GM18517 (cell line): ENCODE data around the gene CABCOCO1.
A peak's percentile ranks its signal among the peaks of the same experiment; 100 is the strongest.

Source experiments
- ATAC-seq: cut with Tn5 transposase; IDR thresholded peaks from one replicate; pipeline ENCODE4 v1.9.1; 2021; ENCODE audit warnings: mild to moderate bottlenecking, moderate library complexity; ENCODE audit not compliant: unreplicated experiment

Gene CABCOCO1

DNA sequence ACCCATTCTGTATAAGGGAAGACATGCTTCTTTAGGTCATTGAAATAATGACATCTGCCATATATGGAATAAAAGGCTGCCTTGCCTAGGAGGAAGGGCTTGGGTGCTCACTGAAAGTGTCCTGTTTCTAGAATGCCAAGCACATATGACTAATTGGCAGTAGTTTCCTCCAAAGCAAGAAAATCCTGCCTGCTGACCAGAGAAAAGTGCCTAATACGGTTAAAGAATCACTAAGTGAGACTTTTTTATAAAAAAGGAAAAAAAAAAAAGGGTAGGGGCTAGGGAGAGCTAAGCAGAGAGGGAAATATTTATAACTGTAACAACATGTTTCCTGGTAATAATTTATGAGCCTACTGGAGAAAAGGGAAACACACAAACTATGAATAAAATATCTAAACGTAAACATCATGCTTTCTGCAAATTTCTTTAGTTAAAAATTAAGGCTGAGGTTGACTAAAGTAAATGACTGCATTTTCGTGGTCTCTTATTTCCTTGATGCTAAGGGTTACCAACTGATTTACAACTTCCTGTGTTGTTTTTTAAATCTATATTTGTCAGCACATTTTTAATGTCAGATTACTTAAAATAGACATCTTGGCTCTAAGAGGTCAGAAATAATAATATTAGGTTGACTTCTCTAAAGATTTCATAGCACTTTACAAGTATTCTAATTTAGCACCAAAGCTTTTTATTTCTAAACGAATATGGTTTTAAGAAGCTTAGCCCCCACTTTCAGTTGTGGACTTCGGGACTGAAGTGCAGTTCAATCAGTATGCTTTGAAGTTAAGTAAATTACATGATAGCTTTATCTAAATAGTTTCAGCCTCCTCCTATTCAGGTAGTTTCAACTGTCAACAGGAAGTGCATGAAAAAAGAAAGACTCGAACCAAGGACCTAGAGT lies 89.6 kb downstream of the CABCOCO1 start:
- peak; percentile 63 for ATAC-seq

DNA sequence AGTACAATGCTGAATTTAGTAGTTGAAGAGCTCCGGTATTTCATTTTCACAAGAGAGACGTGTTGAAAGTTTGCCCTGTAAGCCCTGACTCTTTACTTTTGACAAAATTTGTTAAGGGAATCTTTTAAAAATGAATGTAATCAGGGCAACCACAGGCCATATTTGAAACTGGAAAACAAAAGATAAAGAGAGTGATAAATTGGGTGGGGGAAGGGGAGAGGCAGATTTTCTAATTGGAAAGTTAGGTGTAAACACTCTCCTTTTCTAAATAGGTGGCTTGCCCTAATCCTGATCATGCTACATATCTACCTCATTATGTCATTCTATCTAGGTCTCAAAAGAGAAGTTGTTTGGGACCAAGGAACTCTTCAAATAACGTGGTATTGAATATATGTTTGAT lies 90.7 kb downstream of the CABCOCO1 start:
- ATAC-seq, result no peak

DNA sequence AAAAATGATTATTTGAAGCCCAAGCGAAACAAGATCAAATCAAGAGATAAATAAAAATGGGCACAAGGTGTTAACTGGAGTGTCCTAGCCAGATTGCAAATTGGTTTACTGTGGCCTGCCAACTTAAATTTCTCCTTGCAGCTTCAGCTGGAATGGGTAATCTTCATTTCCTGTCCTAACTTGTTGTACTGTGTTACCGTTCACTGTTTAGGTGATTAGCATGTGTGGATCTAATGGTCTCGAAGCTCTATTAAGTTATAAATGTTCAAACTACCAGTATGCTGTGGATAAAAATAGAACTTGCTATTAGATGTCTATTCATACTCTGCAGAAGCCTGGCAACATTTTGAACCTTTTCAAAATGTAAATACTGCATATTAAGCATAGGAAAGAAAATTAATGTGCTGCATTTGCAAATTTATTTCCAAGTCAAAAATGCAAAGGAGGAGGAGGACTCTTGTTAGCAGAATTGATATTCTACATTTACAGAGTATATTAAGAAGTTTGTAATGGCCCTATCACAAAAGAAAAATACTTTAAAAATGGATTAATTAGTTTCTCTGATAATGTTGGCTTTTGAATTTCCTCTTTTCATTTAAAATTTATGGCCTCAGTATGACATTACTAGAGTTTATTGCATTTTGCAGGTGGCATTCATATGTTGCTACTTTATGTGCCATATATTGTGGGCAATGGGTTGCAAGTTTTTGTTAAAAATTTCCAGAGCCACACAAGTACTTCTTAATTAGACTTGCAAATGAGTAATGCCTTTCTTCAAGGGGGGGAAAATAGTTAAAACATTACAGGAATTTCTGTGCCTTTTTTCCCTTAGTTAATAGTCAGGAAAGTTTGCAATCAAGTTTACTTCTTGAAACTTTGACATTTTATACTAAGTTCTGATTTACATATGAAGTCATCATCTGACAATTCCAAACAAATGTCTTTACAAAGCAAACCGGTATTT lies 92.1 kb downstream of the CABCOCO1 start:
- ATAC-seq, result no peak

DNA sequence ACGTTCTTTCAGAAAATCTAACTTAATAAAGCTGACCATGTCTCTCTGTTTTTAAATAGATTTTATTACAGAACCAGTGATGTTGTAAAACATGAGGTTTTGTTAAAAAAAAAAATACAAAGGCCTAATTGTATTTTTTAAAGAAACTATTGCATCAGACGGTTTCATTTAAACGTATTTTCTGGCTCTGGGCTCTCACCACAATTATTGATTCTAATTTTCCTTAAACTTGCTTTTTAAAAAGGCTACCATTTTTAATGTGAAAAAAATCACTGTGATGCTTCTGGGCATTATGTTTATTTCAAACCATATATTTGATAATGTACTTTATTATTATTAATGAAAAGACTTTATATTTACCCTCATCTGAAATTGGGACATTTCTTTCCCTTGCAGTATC lies 94.3 kb downstream of the CABCOCO1 start:
- ATAC-seq, result no peak

DNA sequence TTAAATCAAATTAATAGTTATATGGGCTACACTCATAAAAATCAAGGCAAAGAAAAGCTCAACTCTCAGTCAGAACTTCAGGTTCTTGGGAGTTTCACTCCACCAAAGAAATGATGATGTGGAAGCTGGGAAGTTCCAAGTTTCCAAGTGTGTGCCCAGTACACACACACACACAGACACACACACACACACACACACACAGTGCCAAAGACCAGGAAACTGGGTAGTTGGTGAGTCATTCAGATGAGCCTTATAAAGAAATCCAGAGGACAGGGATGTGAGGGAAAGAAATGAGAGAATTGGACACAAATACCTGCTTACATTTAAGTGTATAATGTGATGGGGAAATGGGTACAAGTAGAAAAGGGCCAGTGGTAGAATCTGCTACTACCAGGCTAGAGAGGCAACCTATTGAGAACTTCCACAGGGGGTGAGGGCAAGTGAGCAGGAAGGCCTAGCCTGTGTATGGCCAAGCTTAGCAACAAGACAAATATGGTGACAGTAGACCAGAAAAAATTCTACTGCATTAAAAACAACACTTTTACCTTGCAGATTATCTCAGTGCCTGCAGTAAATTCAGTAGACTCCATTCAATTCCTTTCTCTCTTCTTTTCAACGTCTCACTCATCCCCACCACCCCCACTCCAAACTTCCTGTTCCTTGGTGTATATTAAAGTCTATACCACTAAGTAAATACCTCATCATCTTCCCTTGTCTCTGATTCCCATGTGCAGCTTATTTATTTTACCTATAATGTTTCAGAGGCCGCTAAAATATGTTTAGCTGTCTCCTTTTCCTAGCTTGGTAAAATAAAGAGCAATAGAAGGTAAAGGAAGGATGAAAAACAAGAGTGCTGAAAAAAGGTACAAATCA lies 95.0 kb downstream of the CABCOCO1 start:
- ATAC-seq, result no peak

DNA sequence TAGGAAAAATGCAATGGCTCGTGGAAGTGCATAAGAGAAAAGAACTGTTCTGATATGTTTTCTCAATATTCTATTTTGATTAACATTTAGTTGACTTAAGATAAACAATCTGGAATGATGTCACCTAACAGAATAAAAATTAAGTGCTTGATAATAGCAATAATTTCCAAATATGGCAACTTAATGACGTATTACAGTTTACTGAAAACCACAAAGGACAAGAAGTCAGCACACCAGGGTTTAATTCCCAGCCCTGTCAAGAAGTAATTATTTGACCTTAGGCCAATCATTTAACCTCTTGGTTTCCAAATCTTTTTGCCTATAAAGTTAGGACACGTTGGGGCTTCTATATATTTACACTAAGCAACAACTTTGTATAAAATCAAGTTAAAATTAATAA lies 95.7 kb downstream of the CABCOCO1 start:
- no peak for ATAC-seq

DNA sequence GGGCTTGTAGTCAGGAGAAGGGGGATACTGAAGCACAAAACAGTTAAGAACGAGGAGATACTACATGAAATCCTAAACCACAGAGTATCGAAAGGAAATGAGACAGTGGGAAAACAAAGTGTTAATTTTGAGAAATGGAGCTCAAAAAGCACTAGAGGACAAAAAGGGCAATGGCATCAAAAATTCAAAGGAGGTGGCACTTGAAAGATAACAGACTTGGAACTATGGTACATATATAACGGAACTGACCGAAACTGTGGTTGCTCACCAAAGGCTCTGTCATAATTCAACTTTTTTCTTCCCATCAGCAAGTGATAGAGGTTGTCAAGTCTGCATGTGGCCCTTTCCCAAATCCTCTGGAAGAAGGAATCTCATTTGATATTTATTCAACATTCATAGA lies 97.0 kb downstream of the CABCOCO1 start:
- ATAC-seq, result no peak

DNA sequence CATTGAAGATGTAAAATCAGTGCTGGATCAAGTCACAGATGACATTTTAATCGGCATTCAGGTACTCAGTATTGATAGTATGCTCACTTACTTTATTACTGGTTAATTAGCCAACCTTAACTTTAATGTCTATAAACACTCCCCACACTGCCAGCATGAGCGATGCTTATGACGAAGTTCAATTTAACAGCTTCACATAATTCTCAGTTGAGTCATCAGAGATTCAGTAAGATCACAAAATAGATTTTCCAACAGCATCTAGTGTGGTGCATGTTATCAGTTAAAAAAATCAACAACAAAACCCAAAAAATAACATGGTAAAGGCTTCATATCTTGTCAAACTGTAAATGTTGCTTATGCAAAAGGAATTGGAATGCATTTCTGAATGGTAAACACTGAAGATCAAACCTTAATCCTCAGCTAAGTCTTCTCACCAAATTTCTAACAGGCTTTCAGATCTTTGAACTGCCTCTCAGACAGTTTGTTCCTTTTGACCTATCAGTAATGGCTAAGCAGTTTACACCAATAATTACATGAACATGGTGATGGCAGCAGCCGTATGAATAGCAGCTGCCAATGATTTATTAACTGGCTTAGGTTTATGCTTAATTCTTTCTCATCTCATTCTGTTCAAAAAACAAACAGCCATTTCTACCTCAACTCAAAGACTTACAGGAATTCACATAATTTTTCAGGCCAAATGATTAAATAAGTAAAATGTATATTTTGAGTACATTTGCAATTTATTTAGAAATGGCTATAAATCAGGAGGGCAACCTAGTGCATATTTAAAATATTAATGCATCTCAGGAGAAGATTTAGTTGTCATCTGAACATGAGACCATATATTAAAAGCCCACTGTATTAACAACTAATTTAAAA lies 98.5 kb downstream of the CABCOCO1 start:
- no peak for ATAC-seq

DNA sequence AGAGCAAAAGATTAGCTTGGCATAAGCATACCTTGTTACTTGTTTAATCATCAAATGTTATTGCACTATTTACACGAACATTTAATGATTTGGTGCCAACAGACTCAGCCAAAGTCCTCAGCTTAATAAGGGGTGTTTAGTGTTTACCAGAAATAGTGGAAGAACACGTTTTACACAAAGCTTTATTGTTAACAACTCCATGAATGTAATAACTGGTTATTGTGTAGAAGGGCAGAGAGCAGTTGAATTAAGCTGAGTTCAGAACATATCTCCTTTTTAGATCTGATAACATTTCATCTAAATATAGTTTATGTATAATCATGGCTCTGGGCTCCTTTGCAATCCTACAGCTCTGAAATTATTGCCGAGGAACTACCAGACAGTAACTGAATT lies 99.1 kb downstream of the CABCOCO1 start:
- no peak for ATAC-seq

DNA sequence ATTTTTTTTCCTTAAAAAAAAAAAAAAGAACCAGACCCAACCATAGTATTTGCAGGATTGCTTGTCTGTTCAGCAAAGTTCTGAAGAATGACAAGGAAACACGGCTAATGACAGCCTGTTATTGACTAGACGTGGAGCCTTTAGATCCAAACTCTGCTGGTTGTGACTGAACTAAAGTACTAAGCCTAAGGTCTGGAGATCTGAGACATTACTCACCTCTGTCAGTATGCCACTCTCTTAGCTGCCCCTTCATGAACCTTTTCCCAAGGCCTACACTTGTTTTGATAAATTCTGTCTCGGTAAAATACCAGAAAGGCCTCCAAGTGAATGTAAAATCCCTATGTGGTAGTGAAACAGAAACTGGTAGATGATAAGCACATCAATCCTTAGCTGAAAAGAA lies 101.0 kb downstream of the CABCOCO1 start:
- no peak for ATAC-seq

DNA sequence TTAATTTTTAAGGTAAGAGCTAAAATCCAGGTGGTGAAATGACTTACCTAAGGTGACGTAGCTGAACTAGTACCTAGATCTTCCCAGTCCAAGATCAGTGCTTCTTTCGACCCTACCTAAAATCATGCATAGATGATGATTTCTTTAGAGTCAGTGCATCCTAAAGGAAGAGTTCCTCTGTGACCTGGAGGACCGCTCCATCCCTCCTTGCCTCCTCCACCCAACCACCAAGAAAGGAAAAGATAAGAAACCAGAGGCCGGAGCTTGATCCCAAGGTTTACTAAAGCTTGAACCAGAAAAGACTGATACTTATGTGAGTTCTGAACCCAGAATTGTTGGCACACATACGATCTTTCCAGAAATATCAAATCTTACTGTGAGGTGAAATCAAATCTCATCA lies 101.8 kb downstream of the CABCOCO1 start:
- no peak for ATAC-seq

DNA sequence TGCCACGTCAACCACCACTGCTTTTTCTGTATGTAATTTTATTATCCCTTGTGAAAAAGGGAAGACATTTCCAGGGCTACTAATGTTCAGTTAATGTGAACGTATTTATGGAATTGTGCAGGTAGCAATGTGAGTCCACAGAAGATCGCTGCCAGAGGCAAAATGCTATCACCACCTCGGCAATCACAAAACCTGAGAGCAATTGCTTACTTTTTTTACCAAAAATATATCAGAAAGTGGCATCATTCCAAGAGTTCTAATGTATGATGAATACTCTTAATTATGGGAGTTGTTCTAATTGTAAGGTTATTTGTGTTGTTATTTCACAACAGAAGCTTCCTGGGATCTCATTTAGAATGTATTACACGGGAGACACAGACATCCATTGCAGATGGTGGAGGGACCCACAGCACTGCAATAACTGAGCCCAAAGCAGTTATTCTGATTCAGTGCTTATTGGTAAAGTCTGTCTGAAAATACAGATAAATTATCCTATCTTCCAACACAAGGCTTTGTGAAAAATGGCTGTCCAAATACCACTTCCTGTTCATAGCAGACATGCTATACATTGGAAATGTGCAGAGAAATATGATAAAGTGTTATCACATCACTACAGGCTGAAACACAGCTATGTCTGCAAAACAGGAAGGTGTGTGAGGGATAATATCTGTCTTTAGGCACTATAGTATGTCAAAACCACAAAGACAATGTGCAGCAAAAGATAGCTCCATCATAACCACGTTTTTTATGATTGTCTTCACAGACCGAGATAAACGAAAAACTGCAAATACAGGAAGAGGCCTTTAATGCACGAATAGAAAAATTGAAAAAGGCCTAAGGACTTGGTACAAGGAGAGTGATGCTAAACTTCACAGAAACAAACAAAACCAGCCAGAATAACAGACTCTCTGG lies 102.7 kb downstream of the CABCOCO1 start:
- ATAC-seq, result no peak

DNA sequence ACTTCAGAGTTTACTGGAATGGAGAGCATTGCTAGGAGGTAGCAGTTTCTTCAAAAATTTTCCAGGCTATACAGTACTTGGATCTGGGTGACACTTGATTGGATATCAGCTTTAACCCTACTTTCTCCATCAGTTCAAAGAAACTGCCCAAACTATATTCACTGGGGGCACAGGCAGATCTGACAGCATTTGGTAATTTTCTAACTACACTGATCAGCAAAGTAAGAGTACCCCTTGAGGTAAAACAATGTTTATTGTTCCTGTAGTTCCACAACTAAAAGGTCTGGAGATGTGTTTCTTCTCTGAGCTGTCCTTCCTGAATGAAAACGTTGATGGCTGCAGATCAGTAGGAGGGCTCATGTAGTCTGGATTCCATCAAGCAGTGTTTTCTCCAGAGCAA lies 104.2 kb downstream of the CABCOCO1 start:
- ATAC-seq, result no peak

DNA sequence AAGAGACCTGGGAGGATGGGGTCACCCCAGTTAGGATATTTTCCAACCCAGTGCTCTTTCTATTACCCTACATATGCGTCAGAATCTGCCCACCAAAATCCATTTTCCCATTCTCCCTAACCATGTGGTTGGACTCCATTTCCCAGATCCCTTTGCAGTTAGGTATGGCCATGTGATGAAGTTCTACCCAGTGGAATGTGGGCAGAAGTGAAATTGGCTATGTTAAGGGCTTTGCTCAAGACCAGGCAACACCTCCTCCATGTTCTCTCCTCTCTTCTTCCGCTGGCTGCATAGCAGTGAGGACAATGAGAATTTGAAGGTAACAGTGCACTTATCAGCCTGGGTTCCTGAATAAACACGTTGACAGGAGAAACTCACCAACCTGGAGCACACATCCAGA lies 111.3 kb downstream of the CABCOCO1 start:
- ATAC-seq, result no peak

DNA sequence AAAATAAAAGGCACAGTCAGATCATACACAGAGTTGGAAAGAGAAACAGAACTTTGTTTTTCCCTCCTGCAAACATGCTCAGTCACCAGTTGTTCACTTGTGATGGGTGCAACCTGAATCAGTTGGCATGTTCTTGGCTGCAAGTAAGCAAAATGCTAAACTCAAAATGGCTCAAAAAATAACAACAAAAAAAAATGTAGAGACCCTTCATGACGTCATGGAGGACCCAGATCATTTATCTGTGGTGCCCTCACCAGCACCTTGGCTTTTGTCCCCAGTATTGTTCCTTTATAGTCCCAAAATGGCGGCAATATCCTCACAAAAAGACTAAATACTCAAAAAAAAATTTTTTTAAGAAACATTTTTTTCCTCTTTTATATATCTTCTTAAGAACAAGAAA lies 112.4 kb downstream of the CABCOCO1 start:
- ATAC-seq, result no peak

DNA sequence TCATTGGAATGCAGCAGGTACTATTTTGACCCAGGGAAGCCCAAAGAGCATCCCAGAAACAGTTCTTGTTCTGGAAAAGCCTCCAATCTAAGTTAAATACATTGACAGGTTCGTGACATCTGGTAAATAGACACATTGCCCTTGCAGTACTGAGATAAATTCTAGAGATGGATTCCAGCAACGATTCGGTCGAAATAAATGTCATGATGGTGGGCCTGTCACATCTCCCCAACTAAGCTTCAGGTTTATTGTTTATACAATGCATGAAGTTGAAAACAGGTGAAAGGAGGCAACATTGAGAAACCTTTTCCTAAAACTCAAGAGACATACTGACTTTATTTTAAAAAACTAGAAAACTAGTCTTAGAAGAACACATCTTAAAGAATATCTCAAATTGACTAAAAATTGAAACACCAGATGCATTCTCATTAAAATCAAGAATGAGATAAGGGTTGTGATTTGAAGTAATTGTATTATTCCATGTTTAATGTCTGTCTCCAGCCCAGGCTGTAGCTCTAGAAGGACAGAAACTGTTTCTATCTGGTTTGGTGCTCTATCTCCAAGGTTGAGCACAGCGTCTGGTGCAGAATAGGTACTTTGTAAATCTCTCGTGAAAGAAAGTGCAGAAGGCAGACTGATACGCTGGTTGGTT lies 114.0 kb downstream of the CABCOCO1 start:
- ATAC-seq, result no peak

DNA sequence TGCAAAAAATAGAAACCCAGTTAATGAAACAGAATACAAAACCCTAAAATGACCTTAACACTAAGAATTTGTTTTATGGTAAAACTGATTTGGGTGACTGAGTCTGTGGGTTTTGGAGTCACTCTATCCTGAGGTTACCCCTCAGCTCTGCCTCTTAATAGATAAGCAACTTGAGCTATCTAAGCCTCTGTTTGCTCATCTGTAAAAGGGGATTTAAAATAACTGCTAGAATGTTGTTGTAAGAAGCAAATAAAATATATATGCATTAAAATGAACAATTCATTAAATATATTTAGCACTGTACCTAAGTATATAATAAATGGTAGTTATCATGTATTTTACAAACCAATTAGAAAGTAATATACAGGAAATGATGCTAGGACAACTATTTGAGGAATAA lies 115.4 kb downstream of the CABCOCO1 start:
- no peak for ATAC-seq

DNA sequence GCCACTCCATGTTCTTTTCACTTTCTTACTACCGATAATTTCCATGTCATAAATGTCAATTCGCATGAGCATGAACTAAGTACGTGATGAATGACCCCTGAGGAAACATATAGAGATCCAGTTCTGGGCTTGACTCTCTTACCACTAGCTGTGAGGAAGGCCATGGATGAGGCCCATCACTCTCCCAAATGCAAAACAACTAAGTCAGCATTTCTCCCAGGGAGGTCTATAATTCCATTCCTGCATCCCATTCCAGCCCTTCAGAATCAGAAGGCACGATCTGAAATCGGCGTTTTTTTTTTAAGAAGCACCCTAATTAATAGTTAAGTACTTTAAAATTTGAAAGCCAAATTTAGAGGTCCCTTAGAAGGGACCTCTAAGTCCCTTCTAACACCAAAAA lies 116.5 kb downstream of the CABCOCO1 start:
- ATAC-seq, result no peak
